K562 (cell line): ENCODE data around the gene USP8. TPM values are rescaled to one million over a fixed set of nuclear protein-coding genes. Genes with fewer than 3 reads are reported as not detected.

Source experiments
- CBX2 ChIP-seq: fragments of 200-600 bp; sonication (generic); IDR thresholded peaks from one replicate; pipeline ENCODE4 v1.6.1; 2012; ENCODE audit warnings: mild to moderate bottlenecking, low read length, inconsistent platforms; ENCODE audit not compliant: insufficient read depth, poor library complexity, severe bottlenecking
- CREBBP ChIP-seq: IDR thresholded peaks from one replicate; pipeline ENCODE4 v1.6.1; 2012; ENCODE audit warnings: low read depth, mild to moderate bottlenecking, control low read depth, inconsistent platforms, low read length
- E2F6 ChIP-seq, 2 experiments: IDR thresholded peaks; 2 replicates each; pipeline ENCODE4 v1.6.1; 2011; ENCODE audit warnings: borderline replicate concordance in 1 of 2, control low read depth in 1 of 2, low read depth in 1 of 2, low read length in 1 of 2, mild to moderate bottlenecking in 1 of 2, mixed read lengths in 1 of 2, moderate library complexity in 1 of 2; ENCODE audit not compliant: insufficient read depth in 1 of 2, insufficient read length in 1 of 2, poor library complexity in 1 of 2, severe bottlenecking in 1 of 2; ENCODE audit errors: extremely low read depth in 1 of 2
- ETV6 ChIP-seq, 3 experiments: fragments of 150-350 bp in 1 of 3; sonication (generic) in 1 of 3; formaldehyde crosslinking in 1 of 3; IDR thresholded peaks; 2 replicates each; pipeline versions ENCODE4 v1.6.1 to v1.8.0; 2014 to 2022; ENCODE audit warnings: borderline replicate concordance in 2 of 3, low read depth in 2 of 3, antibody characterized with exemption in 1 of 3, low read length in 1 of 3, mild to moderate bottlenecking in 1 of 3, missing genetic modification reagents in 1 of 3
- HOXB6 ChIP-seq: fragments of 250-450 bp; sonication (Bioruptor Pico); IDR thresholded peaks from 2 replicates; pipeline ENCODE4 v1.5.1; 2022; ENCODE audit warnings: mild to moderate bottlenecking, borderline replicate concordance
- MLLT1 ChIP-seq, 2 experiments: fragments of 450-650 bp; IDR thresholded peaks; 2 replicates each; pipeline ENCODE4 v1.6.1; 2016
- NCOA4 ChIP-seq: fragments of 450-650 bp; IDR thresholded peaks from 2 replicates; pipeline ENCODE4 v1.6.1; 2018; ENCODE audit warnings: mild to moderate bottlenecking; ENCODE audit not compliant: partially characterized antibody
- NR0B1 ChIP-seq: fragments of 450-650 bp; IDR thresholded peaks from one replicate; pipeline ENCODE4 v1.6.1; 2018; ENCODE audit warnings: mild to moderate bottlenecking, moderate library complexity; ENCODE audit not compliant: partially characterized antibody
- PHB2 ChIP-seq: fragments of 450-650 bp; IDR thresholded peaks from 2 replicates; pipeline ENCODE4 v1.6.1; 2017; ENCODE audit warnings: low read depth
- PHF20 ChIP-seq: fragments of 450-650 bp; IDR thresholded peaks from 2 replicates; pipeline ENCODE4 v1.6.1; 2018; ENCODE audit not compliant: partially characterized antibody
- PRPF4 ChIP-seq: fragments of 200-400 bp; formaldehyde crosslinking; IDR thresholded peaks from one replicate; pipeline ENCODE4 v1.6.1; 2017; ENCODE audit warnings: low read length, low read depth, mild to moderate bottlenecking; ENCODE audit not compliant: insufficient read depth, poor library complexity, severe bottlenecking
- SLC30A9 ChIP-seq: fragments of 250-450 bp; sonication (Bioruptor Pico); IDR thresholded peaks from 2 replicates; pipeline ENCODE4 v1.8.0; 2022; ENCODE audit warnings: mild to moderate bottlenecking, moderate library complexity
- TAF1 ChIP-seq: IDR thresholded peaks from 2 replicates; pipeline ENCODE4 v1.6.1; 2011; ENCODE audit warnings: mild to moderate bottlenecking, low read length, moderate library complexity; ENCODE audit not compliant: insufficient read depth, control insufficient read depth, severe bottlenecking; ENCODE audit errors: extremely low read depth
- TBL1XR1 ChIP-seq, 2 experiments: IDR thresholded peaks; 2 replicates each; pipeline ENCODE4 v1.6.1; 2012; ENCODE audit warnings: improper control_type of control experiment in 2 of 2, low read length in 2 of 2, mild to moderate bottlenecking in 1 of 2
- ZNF431 ChIP-seq: sonication (generic); formaldehyde crosslinking; IDR thresholded peaks from 2 replicates; pipeline ENCODE4 v1.8.0; 2022; ENCODE audit warnings: mild to moderate bottlenecking, missing genetic modification reagents
- ZNF561 ChIP-seq: fragments of 450-650 bp; formaldehyde crosslinking; conservative IDR thresholded peaks from 2 replicates; pipeline ENCODE4 v1.4.0; 2020; ENCODE audit warnings: mild to moderate bottlenecking, moderate library complexity
- polyA plus RNA-seq, 8 experiments: library from polyadenylated mRNA; depleted of rRNA in 4 of 8; stranded (reverse) in 5 of 8; unstranded in 3 of 8; fragments of >200 nt; fragmentation: Nextera tagmentation in 2 of 8; fragmentation: Illumina TruSeq in 1 of 8; extraction: Ambion mirVana in 2 of 8; extraction: Trizol in 1 of 8; gene quantifications; 2 replicates each; pipeline versions ENCODE4 v1.2.1 to v1.2.3, GENCODE V29; 2011 to 2014; ENCODE audit warnings: inconsistent platforms in 1 of 8, missing spikeins in 1 of 8
- total RNA-seq, 7 experiments: library from RNA; depleted of rRNA in 6 of 7; stranded (reverse); fragments of >200 nt in 6 of 7; fragmentation: Illumina TruSeq in 2 of 7; extraction: Trizol in 2 of 7; gene quantifications; 2 replicates each; pipeline versions ENCODE4 v1.2.1 to v1.2.3, GENCODE V29; 2011 to 2021; ENCODE audit warnings: low replicate concordance in 1 of 7
- TF ChIP-seq, protein P1 (sequence below), 2 experiments: fragments of 150-350 bp in 1 of 2; IDR thresholded peaks; 2 replicates each; pipeline ENCODE4 v1.6.1; 2012 to 2016; ENCODE audit warnings: low read depth in 2 of 2, low read length in 2 of 2, mild to moderate bottlenecking in 1 of 2, moderate library complexity in 1 of 2

USP8 gene
- total and polyA plus RNA-seq, 9 of the 15 experiments (the other 6 are each of a cell fraction or from before 2014, with no cell fraction given) = 35.1 to 58.4 (median 46.1) TPM

- TF ChIP-seq, protein P1, sequence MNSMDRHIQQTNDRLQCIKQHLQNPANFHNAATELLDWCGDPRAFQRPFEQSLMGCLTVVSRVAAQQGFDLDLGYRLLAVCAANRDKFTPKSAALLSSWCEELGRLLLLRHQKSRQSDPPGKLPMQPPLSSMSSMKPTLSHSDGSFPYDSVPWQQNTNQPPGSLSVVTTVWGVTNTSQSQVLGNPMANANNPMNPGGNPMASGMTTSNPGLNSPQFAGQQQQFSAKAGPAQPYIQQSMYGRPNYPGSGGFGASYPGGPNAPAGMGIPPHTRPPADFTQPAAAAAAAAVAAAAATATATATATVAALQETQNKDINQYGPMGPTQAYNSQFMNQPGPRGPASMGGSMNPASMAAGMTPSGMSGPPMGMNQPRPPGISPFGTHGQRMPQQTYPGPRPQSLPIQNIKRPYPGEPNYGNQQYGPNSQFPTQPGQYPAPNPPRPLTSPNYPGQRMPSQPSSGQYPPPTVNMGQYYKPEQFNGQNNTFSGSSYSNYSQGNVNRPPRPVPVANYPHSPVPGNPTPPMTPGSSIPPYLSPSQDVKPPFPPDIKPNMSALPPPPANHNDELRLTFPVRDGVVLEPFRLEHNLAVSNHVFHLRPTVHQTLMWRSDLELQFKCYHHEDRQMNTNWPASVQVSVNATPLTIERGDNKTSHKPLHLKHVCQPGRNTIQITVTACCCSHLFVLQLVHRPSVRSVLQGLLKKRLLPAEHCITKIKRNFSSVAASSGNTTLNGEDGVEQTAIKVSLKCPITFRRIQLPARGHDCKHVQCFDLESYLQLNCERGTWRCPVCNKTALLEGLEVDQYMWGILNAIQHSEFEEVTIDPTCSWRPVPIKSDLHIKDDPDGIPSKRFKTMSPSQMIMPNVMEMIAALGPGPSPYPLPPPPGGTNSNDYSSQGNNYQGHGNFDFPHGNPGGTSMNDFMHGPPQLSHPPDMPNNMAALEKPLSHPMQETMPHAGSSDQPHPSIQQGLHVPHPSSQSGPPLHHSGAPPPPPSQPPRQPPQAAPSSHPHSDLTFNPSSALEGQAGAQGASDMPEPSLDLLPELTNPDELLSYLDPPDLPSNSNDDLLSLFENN (IDR thresholded peaks at IDR 0.05; ENCODE audit: low read depth in 2 of 2, low read length in 2 of 2) = no peak; a peak in 2 of 4 replicates
- TF ChIP-seq CREBBP (no peak), NR0B1 (no peak), CBX2 (no peak), PHB2 (no peak), E2F6 (IDR thresholded peaks at IDR 0.05; ENCODE audit: borderline replicate concordance in 1 of 2, extremely low read depth in 1 of 2, insufficient read depth in 1 of 2, insufficient read length in 1 of 2, low read depth in 1 of 2, low read length in 1 of 2, poor library complexity in 1 of 2, severe bottlenecking in 1 of 2) (peak in 1 of 2 experiments; percentile 21), NCOA4 (no peak), ZNF431 (CRISPR knock-in tag) (no peak), ZNF561 (CRISPR knock-in tag) (no peak), MLLT1 (IDR thresholded peaks at IDR 0.05) (peak; percentile 18 to 74; a peak in 3 of 4 replicates), TBL1XR1 (IDR thresholded peaks at IDR 0.05; ENCODE audit: low read length in 2 of 2) (peak in 1 of 2 experiments; percentile 60; a peak in 2 of 4 replicates), HOXB6 (CRISPR knock-in tag) (no peak), TAF1 (peak; percentile 78), ETV6 (IDR thresholded peaks at IDR 0.05; ENCODE audit: borderline replicate concordance in 1 of 2, low read depth in 2 of 2, low read length in 1 of 2) (0 out of 4 replicates have a peak, but pooled peaks of 1 of the 2 experiments have one; percentile 7), ETV6 (CRISPR knock-in tag; IDR thresholded peaks at IDR 0.05; ENCODE audit: borderline replicate concordance) (no peak), SLC30A9 (CRISPR knock-in tag) (no peak), PHF20 (peak; percentile 91), PRPF4 (no peak)
Measured at GRCh38 chr15:50424066-50424890, at the start of gene USP8 (continued).
